Measurements from ENCODE around the gene MYO1D. TPM values are rescaled to one million over a fixed set of nuclear protein-coding genes. Genes with fewer than 3 reads are reported as not detected.

MYO1D gene
- total RNA-seq, 2 experiments from 2014 or later = 2.0 to 2.2 TPM

GRCh38 chr17:32689348-32689747, 187.6 kb downstream of the MYO1D start:
- no peaks in the 10 kb centered on the region for H3K36me3 Mint-ChIP-seq (ENCODE audit: low read depth)
- H3K4me3 Mint-ChIP-seq = no peak overlapping the region
- H3K27ac Mint-ChIP-seq = no peak overlapping the region
- H3K27me3 Mint-ChIP-seq = peaks cover 3% of the 10 kb centered on the region
- ChIA-PET CTCF (no interaction called here), POLR2A (no interaction called here)
- H3K4me1 Mint-ChIP-seq = no peaks in the 10 kb centered on the region
- H3K9me3 Mint-ChIP-seq = no peaks in the 10 kb centered on the region
- DNase-seq = no peak

- no peak for DNase-seq
- Mint-ChIP-seq H3K4me3 (no peak overlapping the region), H3K9me3 (no peaks in the 10 kb centered on the region), H3K27ac (no peak overlapping the region), H3K27me3 (peaks cover 3% of the 10 kb centered on the region), H3K4me1 (no peaks in the 10 kb centered on the region), H3K36me3 (ENCODE audit: low read depth) (no peaks in the 10 kb centered on the region)
- CTCF ChIA-PET = no interaction called here
- POLR2A ChIA-PET = no interaction called here
Observed at GRCh38 chr17:32688221-32688620, 188.7 kb downstream of the MYO1D start.

DNA sequence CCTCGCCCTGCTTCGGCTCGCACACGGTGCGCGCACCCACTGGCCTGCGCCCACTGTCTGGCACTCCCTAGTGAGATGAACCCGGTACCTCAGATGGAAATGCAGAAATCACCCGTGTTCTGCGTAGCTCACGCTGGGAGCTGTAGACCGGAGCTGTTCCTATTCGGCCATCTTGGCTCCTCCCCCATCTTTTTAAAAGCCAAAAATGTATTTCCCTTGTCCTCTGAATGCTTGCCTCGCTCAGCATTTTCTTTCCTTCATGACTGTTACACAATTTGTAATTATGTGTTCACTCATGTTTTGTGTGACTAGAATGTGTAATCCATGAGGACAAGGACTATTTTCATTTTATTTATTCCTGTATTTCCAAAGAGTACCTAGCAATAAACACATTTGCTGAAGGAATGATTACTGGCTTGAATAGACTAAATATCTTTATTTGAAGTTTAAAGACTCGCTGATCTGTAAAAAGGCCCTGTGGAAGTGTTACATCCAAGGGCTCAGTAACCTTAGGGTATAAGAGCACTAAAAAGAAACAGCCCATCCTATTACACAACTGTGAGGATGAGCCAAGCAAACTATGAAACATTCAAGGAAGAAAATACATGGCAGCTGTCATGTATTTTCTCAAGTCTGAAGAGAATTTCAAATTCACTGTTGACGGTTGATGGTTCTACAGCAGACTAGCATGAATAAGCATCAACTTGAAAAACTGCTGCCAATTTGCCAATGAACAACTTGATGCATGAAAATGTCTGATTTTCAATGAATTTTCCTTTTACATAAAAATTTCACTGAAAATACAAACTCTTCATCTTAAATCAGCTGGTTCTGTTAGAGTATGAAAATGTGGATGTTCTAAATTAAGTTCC, 192.6 kb downstream of the MYO1D start:
- Mint-ChIP-seq H3K36me3 (ENCODE audit: low read depth) (no peaks in the 10 kb centered on the region), H3K27me3 (no peaks in the 10 kb centered on the region), H3K27ac (no peak overlapping the region), H3K4me1 (no peaks in the 10 kb centered on the region), H3K4me3 (no peak overlapping the region), H3K9me3 (no peaks in the 10 kb centered on the region)
- ChIA-PET CTCF (no interaction called here), POLR2A (no interaction called here)
- DNase-seq = no peak

- Mint-ChIP-seq H3K27ac (no peak overlapping the region), H3K4me3 (no peak overlapping the region), H3K9me3 (peaks cover 3% of the 10 kb centered on the region), H3K36me3 (ENCODE audit: low read depth) (peaks cover 2% of the 10 kb centered on the region), H3K27me3 (peaks cover 8% of the 10 kb centered on the region), H3K4me1 (no peaks in the 10 kb centered on the region)
- POLR2A ChIA-PET = no interaction called here
- CTCF ChIA-PET = interaction anchor here (0.6 to 1.3 kb wide), 2 partner anchors 20 to 246 kb away, joined by 3 to 5 read pairs; no protein-coding TSS in a partner anchor
- no peak for DNase-seq
Observed at GRCh38 chr17:32673964-32674363, 203.0 kb downstream of the MYO1D start.

DNA sequence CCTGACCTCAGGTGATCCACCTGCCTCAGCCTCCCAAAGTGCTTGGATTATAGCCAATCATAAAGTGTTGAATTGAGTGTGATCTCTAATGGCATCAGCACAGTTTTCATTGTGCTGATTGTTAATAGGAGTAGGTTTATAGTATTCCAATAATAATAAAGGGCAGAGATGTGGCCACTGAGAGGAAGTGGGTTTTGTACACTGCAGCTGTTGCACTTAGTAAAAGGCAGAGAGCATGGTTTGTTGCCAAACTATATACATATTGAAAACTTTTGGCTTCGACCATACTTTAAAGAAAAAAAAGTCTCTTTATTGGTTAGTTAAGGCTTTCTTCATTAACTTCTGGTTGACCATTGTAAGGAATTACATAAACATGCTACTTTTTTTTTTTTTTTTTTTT, 204.2 kb downstream of the MYO1D start:
- Mint-ChIP-seq H3K36me3 (ENCODE audit: low read depth) (peaks cover 2% of the 10 kb centered on the region), H3K4me1 (no peaks in the 10 kb centered on the region), H3K4me3 (no peak overlapping the region), H3K9me3 (peaks cover 3% of the 10 kb centered on the region), H3K27ac (no peak overlapping the region), H3K27me3 (peaks cover 8% of the 10 kb centered on the region)
- DNase-seq = no peak
- ChIA-PET CTCF (no interaction called here), POLR2A (no interaction called here)

DNA sequence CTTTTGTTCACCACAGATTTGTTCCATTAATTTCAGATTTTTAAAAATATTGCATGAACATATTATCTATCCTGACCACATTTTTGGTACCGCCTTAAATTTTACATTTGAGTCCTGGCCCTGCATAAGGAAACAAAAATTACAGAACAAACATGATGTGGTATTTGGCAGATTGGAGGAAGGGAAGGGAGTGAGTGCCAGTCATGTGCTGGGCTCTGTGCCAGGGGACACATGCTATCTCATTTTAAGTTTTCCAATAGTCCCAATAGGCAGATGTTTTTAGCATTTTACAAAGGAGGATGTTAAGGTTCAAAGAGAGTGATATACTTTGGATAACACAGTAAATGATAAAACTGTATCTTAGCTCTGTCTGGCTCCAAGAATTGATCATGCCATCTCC, 205.0 kb downstream of the MYO1D start:
- H3K9me3 Mint-ChIP-seq = peaks cover 3% of the 10 kb centered on the region
- H3K4me3 Mint-ChIP-seq = no peak overlapping the region
- POLR2A ChIA-PET = no interaction called here
- H3K27ac Mint-ChIP-seq = no peak overlapping the region
- peaks cover 8% of the 10 kb centered on the region for H3K27me3 Mint-ChIP-seq
- DNase-seq = no peak
- peaks cover 2% of the 10 kb centered on the region for H3K36me3 Mint-ChIP-seq (ENCODE audit: low read depth)
- CTCF ChIA-PET = no interaction called here
- H3K4me1 Mint-ChIP-seq = no peaks in the 10 kb centered on the region

- Mint-ChIP-seq H3K9me3 (no peaks in the 10 kb centered on the region), H3K4me3 (no peak overlapping the region), H3K4me1 (no peaks in the 10 kb centered on the region), H3K27me3 (no peaks in the 10 kb centered on the region), H3K27ac (no peak overlapping the region), H3K36me3 (ENCODE audit: low read depth) (no peaks in the 10 kb centered on the region)
- CTCF ChIA-PET = no interaction called here
- no peak for DNase-seq
- POLR2A ChIA-PET = no interaction called here
Observed at GRCh38 chr17:32664936-32665583, 211.9 kb downstream of the MYO1D start.

DNA sequence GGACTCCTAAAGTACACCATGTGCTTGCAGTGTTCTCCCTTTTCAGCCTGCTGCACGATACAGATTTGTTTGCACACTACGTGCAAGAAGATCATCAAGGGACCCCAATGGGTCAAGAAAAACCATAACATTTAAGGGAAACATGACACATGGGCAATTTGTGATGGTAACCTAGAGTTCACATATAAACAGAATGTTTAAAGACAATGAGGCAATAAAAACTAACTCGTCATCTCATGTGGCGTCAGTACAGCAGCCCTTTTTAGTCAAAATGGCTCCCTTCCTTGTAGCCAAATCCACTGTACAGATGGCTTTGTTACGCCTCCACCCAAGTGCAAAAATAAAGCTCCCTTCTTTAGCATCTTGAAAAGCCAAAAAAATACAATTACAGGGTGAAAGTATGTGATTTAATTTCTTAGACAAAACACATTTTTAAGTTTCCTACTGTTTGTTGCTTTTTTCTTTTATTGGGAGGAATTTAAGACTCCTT, 216.4 kb downstream of the MYO1D start:
- Mint-ChIP-seq H3K36me3 (ENCODE audit: low read depth) (no peaks in the 10 kb centered on the region), H3K4me3 (no peak overlapping the region), H3K9me3 (no peaks in the 10 kb centered on the region), H3K27ac (no peak overlapping the region), H3K4me1 (no peaks in the 10 kb centered on the region), H3K27me3 (no peaks in the 10 kb centered on the region)
- ChIA-PET POLR2A (no interaction called here), CTCF (no interaction called here)
- no peak for DNase-seq

- Mint-ChIP-seq H3K36me3 (ENCODE audit: low read depth) (no peaks in the 10 kb centered on the region), H3K27me3 (no peaks in the 10 kb centered on the region), H3K9me3 (no peaks in the 10 kb centered on the region), H3K27ac (no peak overlapping the region), H3K4me1 (no peaks in the 10 kb centered on the region), H3K4me3 (no peak overlapping the region)
- CTCF ChIA-PET = interaction anchor here (0.8 to 2.1 kb wide), 11 partner anchors 9 to 253 kb away, joined by 3 to 7 read pairs (median 3); partner anchors contain the start of genes MYO1D and PSMD11
- POLR2A ChIA-PET = no interaction called here
- DNase-seq = peak; percentile 71
Observed at GRCh38 chr17:32659419-32659842, 217.5 kb downstream of the MYO1D start.

DNA sequence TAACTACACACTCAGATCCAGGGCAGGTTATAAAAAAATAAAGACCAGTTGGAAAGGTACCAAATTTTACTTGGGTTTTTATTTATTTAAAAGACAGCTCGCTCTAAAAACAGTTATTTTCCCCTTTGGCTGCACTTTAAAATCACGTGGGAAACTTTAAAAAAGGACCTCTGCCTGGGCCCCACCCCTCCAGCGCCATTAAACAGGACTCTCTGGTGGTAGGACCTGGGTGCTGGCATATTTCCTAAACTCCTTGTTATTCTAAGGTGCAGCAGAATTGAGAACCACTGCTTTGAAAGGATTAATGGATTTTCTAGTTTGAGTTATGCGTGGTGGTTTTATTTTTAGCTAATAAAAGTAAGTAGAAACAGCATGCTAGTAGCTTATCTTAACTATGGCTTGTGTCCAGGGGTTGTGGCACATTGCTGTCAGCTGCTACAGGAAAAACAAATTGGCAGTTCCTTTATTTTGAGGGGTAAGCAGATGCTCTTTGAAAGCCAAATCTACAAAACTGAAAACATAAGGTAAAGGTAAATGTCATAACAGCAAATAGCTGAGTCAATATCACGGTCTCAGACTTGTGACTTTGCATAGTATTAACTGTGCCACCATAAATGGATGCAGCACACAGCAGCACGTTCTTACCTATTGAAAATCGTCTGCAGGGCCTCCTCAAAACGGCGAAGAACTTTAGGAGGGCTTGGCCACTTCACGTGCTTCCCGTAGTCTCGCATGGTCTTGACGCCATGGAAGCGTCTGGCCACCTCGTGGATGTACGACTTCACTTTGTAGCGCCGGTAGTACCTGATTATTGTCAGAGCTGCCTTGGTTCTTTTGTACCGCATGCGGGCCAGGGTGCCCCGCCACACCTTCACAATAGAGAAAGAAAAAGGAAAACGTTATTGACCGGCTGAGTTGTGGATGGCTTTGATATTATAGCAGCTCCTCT, 218.2 kb downstream of the MYO1D start:
- H3K27ac Mint-ChIP-seq = no peak overlapping the region
- no peaks in the 10 kb centered on the region for H3K9me3 Mint-ChIP-seq
- no peaks in the 10 kb centered on the region for H3K27me3 Mint-ChIP-seq
- H3K36me3 Mint-ChIP-seq (ENCODE audit: low read depth) = no peaks in the 10 kb centered on the region
- no peaks in the 10 kb centered on the region for H3K4me1 Mint-ChIP-seq
- no peak for DNase-seq
- ChIA-PET CTCF (interaction anchor here (0.8 to 2.1 kb wide), 11 partner anchors 9 to 254 kb away, joined by 3 to 7 read pairs (median 3); partner anchors contain the start of genes MYO1D and PSMD11), POLR2A (no interaction called here)
- no peak overlapping the region for H3K4me3 Mint-ChIP-seq

DNA sequence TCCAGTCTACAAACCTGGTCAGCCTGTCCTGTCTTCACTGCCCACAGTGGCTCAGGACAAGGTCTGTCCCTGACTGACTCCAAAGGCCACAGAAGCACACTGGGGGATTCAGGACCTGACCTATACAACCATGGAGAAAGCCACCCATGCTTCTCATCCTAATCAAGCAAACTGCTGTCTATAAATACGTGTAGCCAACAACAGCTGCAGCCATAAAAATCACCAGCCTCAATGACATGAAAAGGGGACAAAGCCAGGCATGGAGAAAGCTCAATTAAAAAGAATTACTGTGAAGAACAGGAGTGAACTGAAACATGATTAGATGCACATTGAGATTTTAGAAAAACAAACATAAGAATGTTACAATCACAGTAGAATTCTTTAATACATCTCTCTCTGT, 220.0 kb downstream of the MYO1D start:
- Mint-ChIP-seq H3K36me3 (ENCODE audit: low read depth) (no peaks in the 10 kb centered on the region), H3K27me3 (no peaks in the 10 kb centered on the region), H3K9me3 (no peaks in the 10 kb centered on the region), H3K4me1 (no peaks in the 10 kb centered on the region), H3K27ac (no peak overlapping the region), H3K4me3 (no peak overlapping the region)
- DNase-seq = no peak
- CTCF ChIA-PET = no interaction called here
- POLR2A ChIA-PET = no interaction called here

- H3K4me1 Mint-ChIP-seq = no peaks in the 10 kb centered on the region
- H3K36me3 Mint-ChIP-seq (ENCODE audit: low read depth) = peaks cover 6% of the 10 kb centered on the region
- no peak for DNase-seq
- CTCF ChIA-PET = no interaction called here
- H3K27ac Mint-ChIP-seq = no peak overlapping the region
- H3K27me3 Mint-ChIP-seq = no peaks in the 10 kb centered on the region
- H3K4me3 Mint-ChIP-seq = no peak overlapping the region
- POLR2A ChIA-PET = no interaction called here
- H3K9me3 Mint-ChIP-seq = peaks cover 12% of the 10 kb centered on the region
Observed at GRCh38 chr17:32654324-32654723, 222.6 kb downstream of the MYO1D start.

GRCh38 chr17:32651084-32651483, 225.8 kb downstream of the MYO1D start:
- CTCF ChIA-PET = no interaction called here
- H3K4me1 Mint-ChIP-seq = no peaks in the 10 kb centered on the region
- no peak for DNase-seq
- no peak overlapping the region for H3K27ac Mint-ChIP-seq
- POLR2A ChIA-PET = no interaction called here
- H3K4me3 Mint-ChIP-seq = no peak overlapping the region
- peaks cover 6% of the 10 kb centered on the region for H3K36me3 Mint-ChIP-seq (ENCODE audit: low read depth)
- peaks cover 14% of the 10 kb centered on the region for H3K9me3 Mint-ChIP-seq
- no peaks in the 10 kb centered on the region for H3K27me3 Mint-ChIP-seq
